GM18517 (cell line): ENCODE measurements around the gene C2orf76.
"Not testable (repeated sequence)": the region's sequence is repeated elsewhere in the genome, so short reads cannot be mapped to it uniquely, and the experiment has no call there.

Source experiments
- ATAC-seq: cut with Tn5 transposase; IDR thresholded peaks from one replicate; pipeline ENCODE4 v1.9.1; 2021; ENCODE audit warnings: mild to moderate bottlenecking, moderate library complexity; ENCODE audit not compliant: unreplicated experiment

C2orf76 gene

GRCh38 chr2:119377993-119378345 is 11.3 kb upstream of the C2orf76 start:
- no peak for ATAC-seq

GRCh38 chr2:119377294-119377992 is 10.8 kb upstream of the C2orf76 start:
- no peak for ATAC-seq

GRCh38 chr2:119376810-119377209 is 10.2 kb upstream of the C2orf76 start:
- no peak for ATAC-seq

GRCh38 chr2:119376406-119376805 is 9.8 kb upstream of the C2orf76 start:
- ATAC-seq: not testable (repeated sequence)

GRCh38 chr2:119373907-119374745 is 7.5 kb upstream of the C2orf76 start:
- not testable (repeated sequence) for ATAC-seq

GRCh38 chr2:119372778-119373568 is 6.3 kb upstream of the C2orf76 start:
- no peak for ATAC-seq

GRCh38 chr2:119371111-119371510 is 4.5 kb upstream of the C2orf76 start:
- no peak for ATAC-seq

- no peak for ATAC-seq
Measured at GRCh38 chr2:119369845-119370244, 3.2 kb upstream of the C2orf76 start.

GRCh38 chr2:119367472-119368099 is 952 bp upstream of the C2orf76 start:
- peak; percentile 18 for ATAC-seq

GRCh38 chr2:119366161-119366648 is 429 bp downstream of the C2orf76 start:
- ATAC-seq: no peak

- no peak for ATAC-seq
Measured at GRCh38 chr2:119365436-119365835, 1.2 kb downstream of the C2orf76 start.

- no peak for ATAC-seq
Measured at GRCh38 chr2:119364798-119365197, 1.8 kb downstream of the C2orf76 start.

- ATAC-seq: no peak
Measured at GRCh38 chr2:119360423-119360966, 6.1 kb downstream of the C2orf76 start.

GRCh38 chr2:119359774-119360173 is 6.9 kb downstream of the C2orf76 start:
- ATAC-seq: no peak

GRCh38 chr2:119354860-119355259 is 11.8 kb downstream of the C2orf76 start:
- no peak for ATAC-seq

- ATAC-seq: peak; percentile 98
Measured at GRCh38 chr2:119352357-119352756, 14.3 kb downstream of the C2orf76 start.

GRCh38 chr2:119350311-119350998 is 16.2 kb downstream of the C2orf76 start:
- no peak for ATAC-seq

- no peak for ATAC-seq
Measured at GRCh38 chr2:119349289-119349688, 17.3 kb downstream of the C2orf76 start.

- ATAC-seq: no peak
Measured at GRCh38 chr2:119341684-119342083, 24.9 kb downstream of the C2orf76 start.

GRCh38 chr2:119339562-119339923 is 27.1 kb downstream of the C2orf76 start:
- ATAC-seq: no peak
